HCT116 (cell line): ENCODE data around the gene DAAM1. TPM values are rescaled to one million over a fixed set of nuclear protein-coding genes. Genes with fewer than 3 reads are reported as not detected.

ENCODE experiments used
- ATAC-seq: fragments of 200-7000 bp; cut with Tn5 transposase; 2 replicates; pipeline ENCODE4 v1.9.1; 2020; ENCODE audit warnings: mild to moderate bottlenecking, moderate library complexity
- BruUV-seq: library from RNA; stranded (reverse); fragments of 400-500 nt; replicated peaks from 2 replicates; lab custom pipeline; 2021; lab: Mats Ljungman, UMichigan
- CTCF ChIA-PET: fragments of 300-600 bp; sonication (Branson Sonifier 250); formaldehyde crosslinking; loops from one replicate; lab custom pipeline; 2021; ENCODE audit warnings: antibody characterized with exemption; lab: Charles Lee
- POLR2A ChIA-PET: fragments of 300-600, 350-600 bp; sonication (Branson Sonifier 250); formaldehyde crosslinking; loops from one replicate; lab custom pipeline; 2021; ENCODE audit warnings: antibody characterized with exemption; lab: Charles Lee
- RAD21 ChIA-PET, 2 experiments: fragments of 300-600 bp; sonication (Branson Sonifier 250); formaldehyde crosslinking; loops; one replicate each; lab custom pipeline; 2023; ENCODE audit warnings: low total read pairs in 2 of 2; ENCODE audit not compliant: uncharacterized antibody in 2 of 2, unreplicated experiment in 2 of 2, low non-redundant PET in 1 of 2; lab: Charles Lee
- DNase-seq: peaks from one replicate; pipeline ENCODE4 v3.0.0-alpha.2; 2010; ENCODE audit warnings: low read depth, low spot score
- H2AFZ ChIP-seq: fragments of 200-600 bp; shearing (Covaris generic), sonication (generic); 2 replicates; pipeline ENCODE4 v1.6.1; 2017; ENCODE audit warnings: low read depth, mixed run types, mixed read lengths, antibody characterized with exemption, low read length; ENCODE audit not compliant: poor library complexity, severe bottlenecking
- H3K27ac ChIP-seq: 2 replicates; pipeline ENCODE4 v1.5.1; 2012; ENCODE audit warnings: low read depth, low read length
- H3K27me3 ChIP-seq: fragments of 200-600 bp; sonication (generic); 2 replicates; pipeline ENCODE4 v1.6.1; 2016; ENCODE audit warnings: mixed run types, low read length, mixed read lengths; ENCODE audit not compliant: insufficient read depth
- H3K36me3 ChIP-seq, 2 experiments: fragments of 200-500 bp in 1 of 2; fragments of 200-600 bp in 1 of 2; sonication (Bioruptor generic) in 1 of 2; sonication (generic) in 1 of 2; 2 replicates each; pipeline versions ENCODE4 v1.5.1 to v1.6.1; 2014 to 2016; ENCODE audit warnings: low read length in 2 of 2, inconsistent platforms in 1 of 2, mixed read lengths in 1 of 2, mixed run types in 1 of 2; ENCODE audit not compliant: insufficient read depth in 2 of 2, control insufficient read depth in 1 of 2
- H3K4me1 ChIP-seq, 2 experiments: fragments of 200-600 bp in 1 of 2; sonication (generic) in 1 of 2; 2 replicates each; pipeline versions ENCODE4 v1.5.1 to v1.6.1; 2012 to 2017; ENCODE audit warnings: low read length in 2 of 2, inconsistent platforms in 1 of 2, mild to moderate bottlenecking in 1 of 2, mixed read lengths in 1 of 2, mixed run types in 1 of 2, moderate library complexity in 1 of 2; ENCODE audit not compliant: insufficient read depth in 2 of 2, control insufficient read depth in 1 of 2
- H3K4me2 ChIP-seq: fragments of 200-600 bp; sonication (generic); 2 replicates; pipeline ENCODE4 v1.6.1; 2017; ENCODE audit warnings: mixed run types, low read length, mixed read lengths
- H3K4me3 ChIP-seq, 2 experiments: fragments of 200-600 bp in 1 of 2; sonication (generic) in 1 of 2; replicated peaks in 1 of 2; 2 replicates each; pipeline ENCODE4 v1.5.1; 2011 to 2016; ENCODE audit warnings: low read length in 2 of 2, control low read depth in 1 of 2, low read depth in 1 of 2, mild to moderate bottlenecking in 1 of 2, mixed read lengths in 1 of 2, mixed run types in 1 of 2
- H3K79me2 ChIP-seq: fragments of 200-600 bp; sonication (generic); 2 replicates; pipeline ENCODE4 v1.6.1; 2017; ENCODE audit warnings: mild to moderate bottlenecking, mixed run types, low read length, moderate library complexity, mixed read lengths; ENCODE audit not compliant: insufficient read depth
- H3K9ac ChIP-seq: fragments of 200-600 bp; sonication (generic); 2 replicates; pipeline ENCODE4 v1.6.1; 2016; ENCODE audit warnings: low read length, mixed read lengths
- H3K9me2 ChIP-seq: fragments of 200-600 bp; sonication (generic), shearing (Covaris generic); 2 replicates; pipeline ENCODE4 v1.6.1; 2017; ENCODE audit warnings: mixed run types, mild to moderate bottlenecking, moderate library complexity; ENCODE audit not compliant: insufficient read depth
- H3K9me3 ChIP-seq, 2 experiments: fragments of 200-500 bp in 1 of 2; fragments of 200-600 bp in 1 of 2; sonication (Bioruptor generic) in 1 of 2; sonication (generic) in 1 of 2; 2 replicates each; pipeline ENCODE4 v1.6.1; 2014 to 2017; ENCODE audit warnings: low read length in 2 of 2, mixed read lengths in 2 of 2, inconsistent platforms in 1 of 2, low read depth in 1 of 2, mild to moderate bottlenecking in 1 of 2, mixed run types in 1 of 2, moderate library complexity in 1 of 2; ENCODE audit not compliant: control insufficient read depth in 1 of 2, insufficient read depth in 1 of 2
- H4K20me1 ChIP-seq: fragments of 200-600 bp; sonication (generic), shearing (Covaris generic); 2 replicates; pipeline ENCODE4 v1.6.1; 2017; ENCODE audit warnings: mixed run types, mild to moderate bottlenecking, moderate library complexity; ENCODE audit not compliant: insufficient read depth
- EGR1 ChIP-seq: IDR thresholded peaks from 2 replicates; pipeline ENCODE4 v1.6.1; 2012; ENCODE audit warnings: low read depth
- JUND ChIP-seq: IDR thresholded peaks from 2 replicates; pipeline ENCODE4 v1.6.1; 2012
- SRF ChIP-seq: IDR thresholded peaks from 2 replicates; pipeline ENCODE4 v1.6.1; 2012; ENCODE audit warnings: low read depth
- ZNF274 ChIP-seq: fragments of 200-500 bp; sonication (Bioruptor generic); IDR thresholded peaks from 2 replicates; pipeline ENCODE4 v1.6.1; 2014; ENCODE audit warnings: mild to moderate bottlenecking, low read depth, low read length, inconsistent platforms
- intact Hi-C: fragments of 100-400 bp; cut with micrococcal nuclease; formaldehyde crosslinking; loops from 2 replicates; pipeline ENCODE4 v1.10.0; 2022
- total RNA-seq: library from RNA; stranded (reverse); gene quantifications from one replicate; pipeline ENCODE4 v1.2.1, GENCODE V29; 2021; ENCODE audit not compliant: unreplicated experiment
- TF ChIP-seq, protein P1 (sequence below): IDR thresholded peaks from 2 replicates; pipeline ENCODE4 v1.6.1; 2012; ENCODE audit warnings: low read depth
- TF ChIP-seq, protein P2 (sequence below): IDR thresholded peaks from 2 replicates; pipeline ENCODE4 v1.6.1; 2012
- TF ChIP-seq, protein P3 (sequence below): IDR thresholded peaks from 2 replicates; pipeline ENCODE4 v1.6.1; 2012

The DAAM1 gene
- total RNA-seq, 1 experiment from 2014 or later: 10.7 TPM

DNA sequence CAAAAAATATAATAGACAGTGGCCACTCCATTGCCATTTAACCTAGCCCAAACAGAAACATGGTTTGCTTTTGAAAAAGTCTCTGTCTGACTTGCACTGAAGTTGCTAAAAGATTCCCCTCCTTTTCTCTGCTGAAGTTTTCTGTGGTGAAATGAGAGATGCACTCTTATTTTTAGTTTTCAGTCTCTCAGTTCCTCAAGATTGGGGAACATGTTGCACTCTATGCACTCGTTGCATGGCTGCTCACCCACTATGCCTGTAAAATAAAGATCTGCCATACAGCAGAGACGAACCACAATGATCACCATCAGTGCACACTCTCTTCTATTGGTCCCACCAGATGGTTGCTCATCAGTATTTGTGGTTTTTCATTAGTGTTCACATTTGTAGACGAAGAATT, 13.1 kb upstream of the DAAM1 start:
- H4K20me1 ChIP-seq: no peaks in the 10 kb centered on the region
- no TSS peak for BruUV-seq
- H3K27me3 ChIP-seq: no peaks in the 10 kb centered on the region
- H3K36me3 ChIP-seq: no peaks in the 10 kb centered on the region
- intact Hi-C loops: no loop called here
- H3K4me3 ChIP-seq: no peak overlapping the region
- RAD21 ChIA-PET: no interaction called here
- TF ChIP-seq, protein P1, sequence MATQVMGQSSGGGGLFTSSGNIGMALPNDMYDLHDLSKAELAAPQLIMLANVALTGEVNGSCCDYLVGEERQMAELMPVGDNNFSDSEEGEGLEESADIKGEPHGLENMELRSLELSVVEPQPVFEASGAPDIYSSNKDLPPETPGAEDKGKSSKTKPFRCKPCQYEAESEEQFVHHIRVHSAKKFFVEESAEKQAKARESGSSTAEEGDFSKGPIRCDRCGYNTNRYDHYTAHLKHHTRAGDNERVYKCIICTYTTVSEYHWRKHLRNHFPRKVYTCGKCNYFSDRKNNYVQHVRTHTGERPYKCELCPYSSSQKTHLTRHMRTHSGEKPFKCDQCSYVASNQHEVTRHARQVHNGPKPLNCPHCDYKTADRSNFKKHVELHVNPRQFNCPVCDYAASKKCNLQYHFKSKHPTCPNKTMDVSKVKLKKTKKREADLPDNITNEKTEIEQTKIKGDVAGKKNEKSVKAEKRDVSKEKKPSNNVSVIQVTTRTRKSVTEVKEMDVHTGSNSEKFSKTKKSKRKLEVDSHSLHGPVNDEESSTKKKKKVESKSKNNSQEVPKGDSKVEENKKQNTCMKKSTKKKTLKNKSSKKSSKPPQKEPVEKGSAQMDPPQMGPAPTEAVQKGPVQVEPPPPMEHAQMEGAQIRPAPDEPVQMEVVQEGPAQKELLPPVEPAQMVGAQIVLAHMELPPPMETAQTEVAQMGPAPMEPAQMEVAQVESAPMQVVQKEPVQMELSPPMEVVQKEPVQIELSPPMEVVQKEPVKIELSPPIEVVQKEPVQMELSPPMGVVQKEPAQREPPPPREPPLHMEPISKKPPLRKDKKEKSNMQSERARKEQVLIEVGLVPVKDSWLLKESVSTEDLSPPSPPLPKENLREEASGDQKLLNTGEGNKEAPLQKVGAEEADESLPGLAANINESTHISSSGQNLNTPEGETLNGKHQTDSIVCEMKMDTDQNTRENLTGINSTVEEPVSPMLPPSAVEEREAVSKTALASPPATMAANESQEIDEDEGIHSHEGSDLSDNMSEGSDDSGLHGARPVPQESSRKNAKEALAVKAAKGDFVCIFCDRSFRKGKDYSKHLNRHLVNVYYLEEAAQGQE: no peak
- TF ChIP-seq, protein P2, sequence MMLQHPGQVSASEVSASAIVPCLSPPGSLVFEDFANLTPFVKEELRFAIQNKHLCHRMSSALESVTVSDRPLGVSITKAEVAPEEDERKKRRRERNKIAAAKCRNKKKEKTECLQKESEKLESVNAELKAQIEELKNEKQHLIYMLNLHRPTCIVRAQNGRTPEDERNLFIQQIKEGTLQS: no peak
- TF ChIP-seq JUND: no peak
- TF ChIP-seq ZNF274: no peak
- TF ChIP-seq, protein P3, sequence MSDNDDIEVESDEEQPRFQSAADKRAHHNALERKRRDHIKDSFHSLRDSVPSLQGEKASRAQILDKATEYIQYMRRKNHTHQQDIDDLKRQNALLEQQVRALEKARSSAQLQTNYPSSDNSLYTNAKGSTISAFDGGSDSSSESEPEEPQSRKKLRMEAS: no peak
- TF ChIP-seq SRF: no peak
- TF ChIP-seq EGR1: no peak
- H2AFZ ChIP-seq: no peak overlapping the region
- no peak overlapping the region for H3K4me2 ChIP-seq
- H3K9ac ChIP-seq: no peak overlapping the region
- ATAC-seq (no peak), DNase-seq (no peak)
- POLR2A ChIA-PET: no interaction called here
- no peak overlapping the region for H3K27ac ChIP-seq
- no peaks in the 10 kb centered on the region for H3K9me2 ChIP-seq
- H3K79me2 ChIP-seq: no peaks in the 10 kb centered on the region
- H3K9me3 ChIP-seq: no peaks in the 10 kb centered on the region
- CTCF ChIA-PET: no interaction called here
- 0 out of 4 replicates have a peak, but pooled peaks cover 0 to 2% of the 10 kb centered on the region in 2 experiments for H3K4me1 ChIP-seq
